Stimulated activated memory B cell treated with anti-CD40 and anti-IgM and Interleukin-4, amounts not matched to agents 10 μg/mL and 1 μg/mL and 100 μg/mL, for 72 hours (primary cell): ENCODE data around the gene KIR3DL3.
"Not testable (repeated sequence)": the region's sequence is repeated elsewhere in the genome, so short reads cannot be mapped to it uniquely, and the experiment has no call there.

Experiments used
- ATAC-seq: fragments of 150-1000 bp; cut with Tn5 transposase; 2 replicates; pipeline ENCODE4 v1.10.0; 2021
- H3K27ac Mint-ChIP-seq: one replicate; pipeline ENCODE4 v1.8.0; 2022; ENCODE audit warnings: mild to moderate bottlenecking, mixed read lengths
- H3K27me3 Mint-ChIP-seq: one replicate; pipeline ENCODE4 v1.8.0; 2022; ENCODE audit warnings: mixed read lengths
- H3K36me3 Mint-ChIP-seq: one replicate; pipeline ENCODE4 v1.8.0; 2022; ENCODE audit warnings: mixed read lengths
- H3K4me1 Mint-ChIP-seq: one replicate; pipeline ENCODE4 v1.8.0; 2022; ENCODE audit warnings: mixed read lengths
- H3K4me3 Mint-ChIP-seq: one replicate; pipeline ENCODE4 v1.8.0; 2022; ENCODE audit warnings: mild to moderate bottlenecking, moderate library complexity, mixed read lengths
- H3K9me3 Mint-ChIP-seq: one replicate; pipeline ENCODE4 v1.8.0; 2022; ENCODE audit warnings: mixed read lengths

Gene KIR3DL3

DNA sequence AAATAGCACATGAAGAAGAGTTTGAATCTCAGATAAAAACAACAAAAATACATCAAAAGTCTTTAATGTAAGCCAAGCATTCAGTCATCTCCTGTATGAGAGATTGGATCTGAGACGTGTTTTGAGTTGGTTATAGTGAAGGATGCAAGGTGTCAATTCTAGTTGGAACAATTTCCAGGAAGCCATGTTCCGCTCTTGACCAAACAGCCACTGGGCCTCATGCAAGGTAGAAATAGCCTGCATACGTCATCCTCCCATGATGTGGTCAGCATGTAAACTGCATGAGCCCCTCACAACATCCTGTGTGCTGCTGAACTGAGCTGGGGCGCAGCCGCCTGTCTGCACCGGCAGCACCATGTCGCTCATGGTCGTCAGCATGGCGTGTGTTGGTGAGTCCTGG, at the start of gene KIR3DL3:
KIR3DL3 (plus strand) TSS at position 301 of the 400 bp plus-strand sequence; CDS start at position 356, 55 bp downstream.
- H3K27me3 Mint-ChIP-seq: peaks cover 46% of the 10 kb centered on the region
- ATAC-seq: no peak
- H3K9me3 Mint-ChIP-seq: peaks cover 31% of the 10 kb centered on the region
- no peak within 1 kb of the TSS for H3K27ac Mint-ChIP-seq
- no peak within 1 kb of the TSS for H3K4me3 Mint-ChIP-seq
- no peaks in the 10 kb centered on the region for H3K4me1 Mint-ChIP-seq
- H3K36me3 Mint-ChIP-seq: no peaks in the 10 kb centered on the region

DNA sequence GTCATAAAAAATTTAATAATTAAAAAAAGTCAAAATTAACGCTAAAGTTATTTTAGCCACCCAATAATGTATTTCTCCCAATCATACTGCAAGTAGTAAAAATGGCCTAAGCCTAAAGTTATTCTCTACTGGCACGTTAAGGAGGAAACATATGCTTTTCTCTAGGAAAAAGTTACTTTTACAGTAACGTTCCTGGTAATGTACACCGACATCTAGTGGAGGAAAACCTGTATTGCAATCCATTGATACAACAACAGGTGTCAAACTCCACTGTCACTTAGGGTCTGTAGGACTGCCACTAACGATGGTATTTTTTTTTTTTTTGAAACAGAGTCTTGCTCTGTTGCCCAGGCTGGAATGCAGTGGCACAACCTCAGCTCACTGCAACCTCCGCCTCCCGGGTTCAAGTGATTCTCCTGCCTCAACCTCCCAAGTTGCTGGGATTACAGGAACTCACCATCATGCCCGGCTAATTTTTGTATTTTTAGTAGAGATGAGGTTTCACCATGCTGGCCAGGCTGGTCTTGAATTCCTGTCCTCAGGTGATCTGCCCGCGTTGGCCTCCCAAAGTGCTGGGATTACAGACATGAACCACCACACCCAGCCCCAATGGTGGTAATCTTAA, 47.9 kb upstream of the KIR3DL3 start:
- H3K9me3 Mint-ChIP-seq, ATAC-seq, H3K27ac Mint-ChIP-seq, H3K36me3 Mint-ChIP-seq, H3K4me3 Mint-ChIP-seq, H3K4me1 Mint-ChIP-seq: not testable (repeated sequence)
- peaks cover 41% of the 10 kb centered on the region for H3K27me3 Mint-ChIP-seq

DNA sequence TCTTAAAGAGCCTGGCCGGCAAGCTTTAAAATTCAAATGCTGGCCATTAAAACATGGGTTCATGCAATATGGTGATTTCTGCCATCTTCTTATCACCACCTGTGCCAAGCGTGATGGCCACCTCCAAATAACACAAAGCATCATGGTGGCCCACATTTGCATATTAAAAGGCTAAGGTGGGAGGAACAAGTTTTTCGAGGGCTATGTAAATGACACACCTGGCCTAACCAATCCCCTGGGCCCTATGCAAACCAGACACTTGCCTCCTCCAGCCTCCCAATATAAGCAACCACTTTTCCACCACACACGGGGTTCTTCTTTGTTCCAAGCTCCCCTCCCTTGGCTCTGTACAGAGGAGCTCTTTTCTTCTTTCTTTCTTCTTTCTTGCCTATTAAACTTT, 47.0 kb upstream of the KIR3DL3 start:
- no peaks in the 10 kb centered on the region for H3K4me1 Mint-ChIP-seq
- ATAC-seq: no peak
- no peaks in the 10 kb centered on the region for H3K36me3 Mint-ChIP-seq
- no peak overlapping the region for H3K27ac Mint-ChIP-seq
- no peaks in the 10 kb centered on the region for H3K9me3 Mint-ChIP-seq
- H3K27me3 Mint-ChIP-seq: peaks cover 42% of the 10 kb centered on the region
- no peak overlapping the region for H3K4me3 Mint-ChIP-seq

- H3K9me3 Mint-ChIP-seq, H3K27ac Mint-ChIP-seq, H3K36me3 Mint-ChIP-seq, H3K4me3 Mint-ChIP-seq, H3K4me1 Mint-ChIP-seq, ATAC-seq: not testable (repeated sequence)
- peaks cover 55% of the 10 kb centered on the region for H3K27me3 Mint-ChIP-seq
Measured at GRCh38 chr19:54681596-54681995, 42.6 kb upstream of the KIR3DL3 start.

- no peaks in the 10 kb centered on the region for H3K4me1 Mint-ChIP-seq
- H3K36me3 Mint-ChIP-seq: no peaks in the 10 kb centered on the region
- H3K27ac Mint-ChIP-seq: no peak overlapping the region
- no peak for ATAC-seq
- H3K9me3 Mint-ChIP-seq: no peaks in the 10 kb centered on the region
- no peak overlapping the region for H3K4me3 Mint-ChIP-seq
- H3K27me3 Mint-ChIP-seq: peaks cover 57% of the 10 kb centered on the region
Measured at GRCh38 chr19:54682306-54682856, 41.9 kb upstream of the KIR3DL3 start.

- Mint-ChIP-seq H3K27ac (no peak overlapping the region), H3K4me3 (no peak overlapping the region)
Measured at GRCh38 chr19:54684527-54684926, 39.7 kb upstream of the KIR3DL3 start.

GRCh38 chr19:54691582-54692297, 32.5 kb upstream of the KIR3DL3 start:
- Mint-ChIP-seq H3K9me3 (peaks cover 3% of the 10 kb centered on the region), H3K27me3 (peaks cover 67% of the 10 kb centered on the region), H3K4me3 (no peak overlapping the region), H3K4me1 (no peaks in the 10 kb centered on the region), H3K27ac (no peak overlapping the region), H3K36me3 (no peaks in the 10 kb centered on the region)
- ATAC-seq: no peak

More at GRCh38 chr19:54684527-54684926, 39.7 kb upstream of the KIR3DL3 start:
- Mint-ChIP-seq H3K36me3 (no peaks in the 10 kb centered on the region), H3K9me3 (no peaks in the 10 kb centered on the region), H3K4me1 (no peaks in the 10 kb centered on the region), H3K27me3 (peaks cover 50% of the 10 kb centered on the region)
- no peak for ATAC-seq

GRCh38 chr19:54692298-54692615, 32.0 kb upstream of the KIR3DL3 start:
- H3K9me3 Mint-ChIP-seq: peaks cover 3% of the 10 kb centered on the region

DNA sequence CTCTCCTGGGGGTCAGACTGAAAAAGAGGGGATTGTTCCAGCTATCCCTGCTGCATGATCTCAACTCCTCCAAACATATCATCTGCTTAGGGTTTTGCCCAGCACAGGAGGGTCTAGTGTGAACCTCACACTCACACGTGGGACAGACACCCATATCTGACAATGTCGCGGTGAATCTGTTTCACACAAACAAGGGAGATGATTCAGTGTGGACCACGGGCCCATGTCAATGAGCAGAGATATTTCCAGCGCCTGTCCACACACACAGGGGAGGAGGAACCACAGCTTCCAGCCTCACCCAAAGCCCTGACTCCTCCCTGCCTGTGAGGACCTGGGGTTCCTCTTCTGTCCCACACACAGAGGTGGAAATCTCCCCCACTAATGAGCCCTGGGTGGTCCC, 29.6 kb upstream of the KIR3DL3 start:
- ATAC-seq: no peak
- H3K4me1 Mint-ChIP-seq: no peaks in the 10 kb centered on the region
- H3K36me3 Mint-ChIP-seq: no peaks in the 10 kb centered on the region
- no peak overlapping the region for H3K4me3 Mint-ChIP-seq
- peaks cover 3% of the 10 kb centered on the region for H3K9me3 Mint-ChIP-seq
- no peak overlapping the region for H3K27ac Mint-ChIP-seq
- peaks cover 72% of the 10 kb centered on the region for H3K27me3 Mint-ChIP-seq

More at GRCh38 chr19:54692298-54692615, 32.0 kb upstream of the KIR3DL3 start:
- no peaks in the 10 kb centered on the region for H3K4me1 Mint-ChIP-seq
- H3K27me3 Mint-ChIP-seq: peaks cover 63% of the 10 kb centered on the region
- ATAC-seq: no peak
- H3K36me3 Mint-ChIP-seq: no peaks in the 10 kb centered on the region
- H3K27ac Mint-ChIP-seq: no peak overlapping the region
- H3K4me3 Mint-ChIP-seq: no peak overlapping the region

GRCh38 chr19:54696117-54696548, 28.1 kb upstream of the KIR3DL3 start:
- no peaks in the 10 kb centered on the region for H3K4me1 Mint-ChIP-seq
- H3K9me3 Mint-ChIP-seq: peaks cover 3% of the 10 kb centered on the region
- H3K27ac Mint-ChIP-seq: no peak overlapping the region
- ATAC-seq: no peak
- peaks cover 75% of the 10 kb centered on the region for H3K27me3 Mint-ChIP-seq
- H3K4me3 Mint-ChIP-seq: no peak overlapping the region
- H3K36me3 Mint-ChIP-seq: no peaks in the 10 kb centered on the region

DNA sequence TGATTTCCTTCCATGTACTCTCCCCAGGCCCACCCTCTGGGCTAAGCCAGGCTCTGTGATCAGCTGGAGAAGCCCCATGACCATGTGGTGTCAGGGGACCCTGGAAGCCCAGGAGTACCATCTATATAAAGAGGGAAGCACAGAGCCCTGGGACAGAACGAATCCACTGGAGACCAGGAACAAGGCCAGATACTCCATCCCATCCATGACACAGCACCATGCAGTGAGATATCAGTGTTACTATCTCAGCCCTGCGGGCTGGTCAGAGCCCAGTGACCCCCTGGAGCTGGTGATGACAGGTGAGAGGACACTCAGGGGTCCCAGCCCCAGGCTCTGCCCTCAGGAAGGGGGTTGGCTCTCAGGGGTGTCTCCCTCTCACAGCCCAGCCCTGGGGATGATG, 27.5 kb upstream of the KIR3DL3 start:
- H3K4me3 Mint-ChIP-seq: no peak overlapping the region
- no peaks in the 10 kb centered on the region for H3K4me1 Mint-ChIP-seq
- H3K27me3 Mint-ChIP-seq: peaks cover 75% of the 10 kb centered on the region
- peaks cover 3% of the 10 kb centered on the region for H3K9me3 Mint-ChIP-seq
- ATAC-seq: no peak
- no peaks in the 10 kb centered on the region for H3K36me3 Mint-ChIP-seq
- H3K27ac Mint-ChIP-seq: no peak overlapping the region

DNA sequence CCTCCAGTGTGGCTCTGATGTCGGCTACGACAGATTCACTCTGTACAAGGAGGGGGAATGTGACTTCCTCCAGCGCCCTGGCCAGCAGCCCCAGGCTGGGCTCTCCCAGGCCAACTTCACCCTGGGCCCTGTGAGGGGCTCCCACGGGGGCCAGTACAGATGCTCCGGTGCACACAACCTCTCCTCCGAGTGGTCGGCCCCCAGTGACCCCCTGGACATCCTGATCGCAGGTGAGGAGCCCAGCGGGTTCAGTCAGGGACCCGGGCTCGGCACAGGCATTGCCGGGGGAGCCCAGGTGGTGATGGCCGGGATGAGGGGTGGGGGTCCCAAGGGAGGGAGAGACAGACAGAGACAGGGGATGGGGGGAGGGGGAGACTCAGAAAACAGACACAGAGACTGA, 26.5 kb upstream of the KIR3DL3 start:
- not testable (repeated sequence) for H3K4me1 Mint-ChIP-seq, H3K4me3 Mint-ChIP-seq, H3K27ac Mint-ChIP-seq, H3K36me3 Mint-ChIP-seq, ATAC-seq, H3K9me3 Mint-ChIP-seq
- H3K27me3 Mint-ChIP-seq: peaks cover 68% of the 10 kb centered on the region

DNA sequence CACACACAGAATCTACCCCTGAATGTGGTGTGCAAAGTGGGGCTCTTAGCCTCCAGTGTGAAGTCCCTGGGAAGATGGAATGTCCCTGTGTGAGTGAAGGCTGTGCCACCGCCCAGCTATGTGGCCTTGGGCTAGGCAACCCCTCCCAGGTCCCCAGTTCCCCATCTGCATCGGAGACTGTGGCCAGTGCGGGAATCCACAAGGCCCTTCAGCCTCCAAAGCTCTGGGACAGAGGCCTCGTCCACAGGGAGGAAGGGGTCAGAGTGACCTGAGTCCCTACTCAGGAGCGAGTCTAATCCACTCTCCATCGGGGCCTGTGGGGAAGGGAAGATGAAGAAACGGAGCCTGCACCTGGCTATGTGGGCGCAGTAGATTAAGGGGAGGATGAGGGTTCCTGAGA, 19.3 kb upstream of the KIR3DL3 start:
- H3K4me3 Mint-ChIP-seq: no peak overlapping the region
- H3K4me1 Mint-ChIP-seq: no peaks in the 10 kb centered on the region
- H3K27me3 Mint-ChIP-seq: peaks cover 42% of the 10 kb centered on the region
- ATAC-seq: no peak
- H3K36me3 Mint-ChIP-seq: no peaks in the 10 kb centered on the region
- no peak overlapping the region for H3K27ac Mint-ChIP-seq
- no peaks in the 10 kb centered on the region for H3K9me3 Mint-ChIP-seq

- Mint-ChIP-seq H3K9me3 (no peaks in the 10 kb centered on the region), H3K27me3 (peaks cover 29% of the 10 kb centered on the region), H3K27ac (no peak overlapping the region), H3K4me3 (no peak overlapping the region), H3K4me1 (peaks cover 9% of the 10 kb centered on the region), H3K36me3 (no peaks in the 10 kb centered on the region)
- no peak for ATAC-seq
Measured at GRCh38 chr19:54707962-54708361, 16.3 kb upstream of the KIR3DL3 start.

DNA sequence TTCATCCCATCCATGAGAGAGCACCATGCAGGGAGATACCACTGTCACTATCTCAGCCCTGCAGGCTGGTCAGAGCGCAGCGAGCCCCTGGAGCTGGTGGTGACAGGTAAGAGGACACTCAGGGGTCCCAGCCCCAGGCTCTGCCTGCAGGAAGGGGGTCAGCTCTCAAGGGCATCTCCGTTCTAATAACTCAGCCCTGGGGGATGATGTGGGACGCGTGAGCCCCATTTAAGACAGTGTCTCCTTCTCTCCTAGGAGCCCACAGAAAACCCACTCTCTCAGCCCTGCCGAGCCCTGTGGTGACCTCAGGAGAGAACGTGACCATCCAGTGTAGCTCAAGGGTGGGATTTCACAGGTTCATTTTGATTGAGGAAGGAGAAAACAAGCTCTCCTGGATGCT, 15.5 kb upstream of the KIR3DL3 start:
- no peak overlapping the region for H3K4me3 Mint-ChIP-seq
- H3K36me3 Mint-ChIP-seq: no peaks in the 10 kb centered on the region
- H3K27me3 Mint-ChIP-seq: peaks cover 37% of the 10 kb centered on the region
- H3K9me3 Mint-ChIP-seq: no peaks in the 10 kb centered on the region
- peaks cover 9% of the 10 kb centered on the region for H3K4me1 Mint-ChIP-seq
- ATAC-seq: no peak
- H3K27ac Mint-ChIP-seq: no peak overlapping the region
